ENCODE measurements around the gene RBP3.

RBP3 gene

DNA sequence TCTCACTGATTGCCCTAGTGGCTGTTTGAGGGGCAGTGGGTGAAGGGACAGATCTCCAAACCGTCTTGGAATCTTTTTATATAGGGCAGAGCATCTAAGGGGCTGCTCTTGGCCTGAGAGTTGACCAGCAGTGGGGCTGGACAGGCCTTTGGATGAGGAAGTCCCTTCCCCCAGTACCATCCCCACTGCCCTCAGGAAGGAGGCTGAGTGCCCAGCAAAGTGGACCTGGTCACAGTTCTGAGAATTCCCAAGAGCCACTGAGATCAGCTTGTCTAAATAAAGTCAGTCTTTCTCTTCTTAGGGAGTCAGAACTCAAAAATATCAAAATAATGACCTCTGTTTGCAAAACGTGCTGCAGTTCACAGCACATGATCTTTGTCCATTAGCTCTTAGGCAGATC is 42.6 kb upstream of the RBP3 start:
- TF ChIP-seq GABPA (IDR thresholded peaks at IDR 0.05; ENCODE audit: low read depth) = no peak
- Histone ChIP-seq H3K27ac (replicated peaks) (no peak overlapping the region), H3K27me3 (ENCODE audit: insufficient read depth, poor library complexity, severe bottlenecking) (peaks cover 23% of the 10 kb centered on the region), H3K4me3 (replicated peaks; ENCODE audit: insufficient read depth, low read length) (no peak overlapping the region)
- DNase-seq (ENCODE audit: low read depth in 1 of 2, low spot score in 1 of 2) = no peak

GRCh38 chr10:47306387-47307210 is 41.6 kb upstream of the RBP3 start:
- TF ChIP-seq GABPA (IDR thresholded peaks at IDR 0.05; ENCODE audit: low read depth) (no peak), SPI1 (IDR thresholded peaks at IDR 0.05; ENCODE audit: borderline replicate concordance, low read depth) (no peak), CTCF (IDR thresholded peaks at IDR 0.05; ENCODE audit: insufficient read depth, low read length) (no peak), POLR2AphosphoS5 (IDR thresholded peaks at IDR 0.05; ENCODE audit: low read depth) (no peak)
- TF ChIP-seq, protein P1, sequence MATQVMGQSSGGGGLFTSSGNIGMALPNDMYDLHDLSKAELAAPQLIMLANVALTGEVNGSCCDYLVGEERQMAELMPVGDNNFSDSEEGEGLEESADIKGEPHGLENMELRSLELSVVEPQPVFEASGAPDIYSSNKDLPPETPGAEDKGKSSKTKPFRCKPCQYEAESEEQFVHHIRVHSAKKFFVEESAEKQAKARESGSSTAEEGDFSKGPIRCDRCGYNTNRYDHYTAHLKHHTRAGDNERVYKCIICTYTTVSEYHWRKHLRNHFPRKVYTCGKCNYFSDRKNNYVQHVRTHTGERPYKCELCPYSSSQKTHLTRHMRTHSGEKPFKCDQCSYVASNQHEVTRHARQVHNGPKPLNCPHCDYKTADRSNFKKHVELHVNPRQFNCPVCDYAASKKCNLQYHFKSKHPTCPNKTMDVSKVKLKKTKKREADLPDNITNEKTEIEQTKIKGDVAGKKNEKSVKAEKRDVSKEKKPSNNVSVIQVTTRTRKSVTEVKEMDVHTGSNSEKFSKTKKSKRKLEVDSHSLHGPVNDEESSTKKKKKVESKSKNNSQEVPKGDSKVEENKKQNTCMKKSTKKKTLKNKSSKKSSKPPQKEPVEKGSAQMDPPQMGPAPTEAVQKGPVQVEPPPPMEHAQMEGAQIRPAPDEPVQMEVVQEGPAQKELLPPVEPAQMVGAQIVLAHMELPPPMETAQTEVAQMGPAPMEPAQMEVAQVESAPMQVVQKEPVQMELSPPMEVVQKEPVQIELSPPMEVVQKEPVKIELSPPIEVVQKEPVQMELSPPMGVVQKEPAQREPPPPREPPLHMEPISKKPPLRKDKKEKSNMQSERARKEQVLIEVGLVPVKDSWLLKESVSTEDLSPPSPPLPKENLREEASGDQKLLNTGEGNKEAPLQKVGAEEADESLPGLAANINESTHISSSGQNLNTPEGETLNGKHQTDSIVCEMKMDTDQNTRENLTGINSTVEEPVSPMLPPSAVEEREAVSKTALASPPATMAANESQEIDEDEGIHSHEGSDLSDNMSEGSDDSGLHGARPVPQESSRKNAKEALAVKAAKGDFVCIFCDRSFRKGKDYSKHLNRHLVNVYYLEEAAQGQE (IDR thresholded peaks at IDR 0.05; ENCODE audit: insufficient replicate concordance, low read depth) = no peak
- Histone ChIP-seq H3K27ac (replicated peaks) (no peak overlapping the region), H3K27me3 (ENCODE audit: insufficient read depth, poor library complexity, severe bottlenecking) (peaks cover 13% of the 10 kb centered on the region), H3K4me3 (replicated peaks; ENCODE audit: insufficient read depth, low read length) (no peak overlapping the region)
- DNase-seq (ENCODE audit: low read depth in 1 of 2, low spot score in 1 of 2) = no peak

DNA sequence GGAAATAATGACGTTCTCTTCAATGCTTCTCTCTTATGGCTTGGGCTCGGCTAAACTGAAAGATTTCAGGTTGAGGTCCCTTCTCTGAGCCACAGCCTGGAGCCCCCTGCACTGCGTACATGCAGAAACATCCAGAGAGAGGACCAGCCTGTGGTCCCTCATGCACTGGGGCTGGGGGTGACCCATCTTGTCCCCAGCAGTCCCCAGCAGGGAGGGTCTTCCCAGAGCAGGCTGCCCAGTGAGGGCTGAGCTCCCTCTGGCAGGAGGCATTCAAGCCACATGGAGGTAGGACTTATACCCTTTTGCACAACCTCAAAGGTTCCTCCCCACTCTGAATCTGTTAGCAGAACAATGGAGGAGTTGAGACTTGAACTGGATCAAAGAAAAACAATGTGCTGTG is 40.8 kb upstream of the RBP3 start:
- H3K27ac ChIP-seq (replicated peaks) = no peak overlapping the region

More for the DNA sequence above, 40.8 kb upstream of the RBP3 start:
- DNase-seq (ENCODE audit: low read depth in 1 of 2, low spot score in 1 of 2) = no peak
- Histone ChIP-seq H3K4me3 (replicated peaks; ENCODE audit: insufficient read depth, low read length) (no peak overlapping the region), H3K27me3 (ENCODE audit: insufficient read depth, poor library complexity, severe bottlenecking) (peaks cover 10% of the 10 kb centered on the region)
- no peak for TF ChIP-seq GABPA (IDR thresholded peaks at IDR 0.05; ENCODE audit: low read depth)
- no peak for TF ChIP-seq CTCF (IDR thresholded peaks at IDR 0.05; ENCODE audit: insufficient read depth, low read length)
- no peak for TF ChIP-seq POLR2AphosphoS5 (IDR thresholded peaks at IDR 0.05; ENCODE audit: low read depth)
- TF ChIP-seq, protein P1 (IDR thresholded peaks at IDR 0.05; ENCODE audit: insufficient replicate concordance, low read depth) = no peak
- no peak for TF ChIP-seq SPI1 (IDR thresholded peaks at IDR 0.05; ENCODE audit: borderline replicate concordance, low read depth)
